Stimulated activated CD4-positive, alpha-beta T cell treated with anti-CD3 and anti-CD28 coated beads, TNF-alpha, amount 100 ng/mL, for 4 hours (primary cell): ENCODE measurements around the gene MYO3B.

Experiments
- DNase-seq, 3 experiments: peaks; one replicate each; pipeline ENCODE4 v3.0.0-alpha.2; 2020; ENCODE audit warnings: low read depth in 3 of 3

Gene MYO3B

GRCh38 chr2:170163411-170164065 is 14.4 kb upstream of the MYO3B start:
- DNase-seq: no peak

- no peak for DNase-seq
These were observed 12.8 kb upstream of the MYO3B start for GRCh38 chr2:170165129-170165528.

GRCh38 chr2:170166735-170167134 is 11.2 kb upstream of the MYO3B start:
- DNase-seq: no peak

GRCh38 chr2:170170281-170171040 is 7.5 kb upstream of the MYO3B start:
- no peak for DNase-seq

GRCh38 chr2:170176212-170176611 is 1.7 kb upstream of the MYO3B start:
- DNase-seq: no peak

GRCh38 chr2:170180031-170180566 is 2.2 kb downstream of the MYO3B start:
- DNase-seq: no peak

GRCh38 chr2:170181602-170182001 is 3.7 kb downstream of the MYO3B start:
- no peak for DNase-seq

GRCh38 chr2:170185319-170185718 is 7.4 kb downstream of the MYO3B start:
- DNase-seq: no peak

GRCh38 chr2:170189757-170190156 is 11.8 kb downstream of the MYO3B start:
- DNase-seq: no peak

- no peak for DNase-seq
These were observed 12.2 kb downstream of the MYO3B start for GRCh38 chr2:170190172-170190571.

- no peak for DNase-seq
These were observed 13.4 kb downstream of the MYO3B start for GRCh38 chr2:170191166-170191866.

GRCh38 chr2:170196963-170197362 is 19.0 kb downstream of the MYO3B start:
- no peak for DNase-seq

GRCh38 chr2:170201275-170201674 is 23.3 kb downstream of the MYO3B start:
- DNase-seq: no peak

- DNase-seq: no peak
These were observed 23.9 kb downstream of the MYO3B start for GRCh38 chr2:170201734-170202393.

- no peak for DNase-seq
These were observed 24.5 kb downstream of the MYO3B start for GRCh38 chr2:170202437-170202836.

GRCh38 chr2:170204298-170204951 is 26.5 kb downstream of the MYO3B start:
- DNase-seq: no peak

GRCh38 chr2:170206246-170206645 is 28.3 kb downstream of the MYO3B start:
- DNase-seq: no peak

GRCh38 chr2:170206805-170207407 is 29.0 kb downstream of the MYO3B start:
- no peak for DNase-seq

- DNase-seq: no peak
These were observed 30.0 kb downstream of the MYO3B start for GRCh38 chr2:170207901-170208300.

- DNase-seq: no peak
These were observed 31.0 kb downstream of the MYO3B start for GRCh38 chr2:170208967-170209366.
